HG02870 (cell line): ENCODE results near the gene ZSCAN2.
A peak's percentile ranks its signal among the peaks of the same experiment; 100 is the strongest.
"Not testable (repeated sequence)": the region's sequence is repeated elsewhere in the genome, so short reads cannot be mapped to it uniquely, and the experiment has no call there.

Experiments
- ATAC-seq: cut with Tn5 transposase; IDR thresholded peaks from one replicate; pipeline ENCODE4 v1.9.1; 2021; ENCODE audit warnings: mild to moderate bottlenecking, moderate library complexity; ENCODE audit not compliant: unreplicated experiment

ZSCAN2 gene

DNA sequence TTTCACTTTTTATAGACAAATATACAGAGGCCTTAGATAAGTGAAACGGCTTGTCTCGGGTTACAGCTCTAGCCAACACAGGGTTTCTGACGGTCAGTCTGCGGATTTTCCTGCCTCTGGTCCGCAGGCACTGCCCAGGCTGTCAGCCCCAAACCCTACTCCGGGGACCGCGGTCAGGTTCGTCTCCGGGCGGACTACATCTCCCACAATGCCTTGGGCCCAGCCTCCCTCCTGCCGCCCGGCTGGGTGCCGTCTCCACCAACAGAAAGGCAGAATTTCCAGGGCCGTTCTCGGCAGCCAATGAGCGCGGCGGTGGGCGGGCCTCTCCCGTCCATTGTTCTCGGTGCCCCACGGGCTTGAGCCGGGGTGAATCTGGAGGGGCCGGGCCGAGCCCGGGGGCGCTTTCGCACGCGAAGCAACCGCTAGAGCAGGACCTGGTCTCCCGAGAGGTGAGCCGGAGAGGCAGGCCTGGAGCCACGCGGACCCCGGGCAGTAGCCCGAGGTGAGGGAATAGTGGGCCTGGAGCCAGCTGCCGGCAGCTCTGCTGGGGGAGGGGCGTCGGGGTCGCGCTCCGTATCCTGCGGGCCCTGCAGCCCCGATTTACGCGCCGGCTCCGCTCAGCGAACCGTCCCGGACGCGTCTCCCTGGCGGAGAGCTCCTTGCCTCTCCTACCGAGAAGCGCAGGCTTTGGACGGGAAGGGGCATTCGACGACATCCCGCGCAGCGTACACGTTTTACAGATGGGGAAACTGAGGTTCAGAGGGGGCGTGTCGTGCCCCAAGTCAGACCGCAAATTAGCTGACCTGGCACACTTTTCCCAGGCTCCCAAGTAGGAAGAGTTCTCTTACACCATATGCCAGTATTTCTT, at the start of gene ZSCAN2:
Gene ZSCAN2 (plus strand): TSS at position 323 of the 868 bp plus-strand sequence. CDS start 2,919 bp downstream, outside the sequence.
- ATAC-seq = peak; percentile 86

DNA sequence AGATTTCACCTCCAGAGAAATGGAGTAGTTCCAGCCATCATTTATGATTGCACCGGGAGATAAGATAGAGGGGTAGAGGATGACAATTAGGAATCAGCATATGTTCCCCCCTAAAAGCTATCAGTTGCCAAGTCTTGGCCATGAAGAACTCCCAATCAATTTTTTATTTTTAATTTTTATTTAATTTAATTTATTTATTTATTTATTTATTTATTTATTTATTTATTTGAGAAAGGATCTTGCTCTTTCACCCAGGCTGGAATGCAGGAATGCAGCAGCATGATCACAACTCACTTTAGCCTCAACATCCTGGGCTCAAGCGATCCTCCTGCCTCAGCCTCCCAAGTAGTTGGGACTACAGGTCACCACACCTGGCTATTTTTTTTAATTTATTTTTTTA, 49.2 kb upstream of the ZSCAN2 start:
- ATAC-seq = not testable (repeated sequence)

DNA sequence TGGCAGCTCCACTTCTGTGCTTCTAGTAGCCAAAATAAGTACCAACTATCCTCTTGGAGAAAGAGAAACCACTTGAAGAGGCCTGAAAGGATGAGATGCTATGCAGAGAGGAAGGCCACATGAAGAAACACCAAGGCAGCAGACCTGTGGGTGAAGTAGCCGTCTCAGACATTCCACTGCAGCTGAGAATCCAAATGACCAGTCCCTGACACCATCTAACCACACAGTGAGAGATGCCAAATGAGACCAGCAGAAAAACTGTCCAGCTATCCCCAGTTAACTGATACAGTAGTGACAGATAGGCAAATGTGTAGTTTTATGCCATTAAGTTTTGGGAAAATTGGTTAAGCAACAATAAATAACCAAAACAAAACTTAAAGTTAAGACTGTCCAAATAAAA, 47.9 kb upstream of the ZSCAN2 start:
- ATAC-seq = no peak

DNA sequence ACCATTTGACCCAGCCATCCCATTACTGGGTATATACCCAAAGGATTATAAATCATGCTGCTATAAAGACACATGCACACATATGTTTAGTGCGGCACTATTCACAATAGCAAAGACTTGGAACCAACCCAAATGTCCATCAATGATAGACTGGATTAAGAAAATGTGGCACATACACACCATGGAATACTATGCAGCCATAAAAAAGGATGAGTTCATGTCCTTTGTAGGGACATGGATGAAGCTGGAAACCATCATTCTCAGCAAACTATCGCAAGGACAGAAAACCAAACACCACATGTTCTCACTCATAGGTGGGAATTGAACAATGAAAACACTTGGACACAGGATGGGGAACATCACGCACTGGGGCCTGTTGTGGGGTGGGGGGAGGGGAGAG, 44.1 kb upstream of the ZSCAN2 start:
- not testable (repeated sequence) for ATAC-seq

DNA sequence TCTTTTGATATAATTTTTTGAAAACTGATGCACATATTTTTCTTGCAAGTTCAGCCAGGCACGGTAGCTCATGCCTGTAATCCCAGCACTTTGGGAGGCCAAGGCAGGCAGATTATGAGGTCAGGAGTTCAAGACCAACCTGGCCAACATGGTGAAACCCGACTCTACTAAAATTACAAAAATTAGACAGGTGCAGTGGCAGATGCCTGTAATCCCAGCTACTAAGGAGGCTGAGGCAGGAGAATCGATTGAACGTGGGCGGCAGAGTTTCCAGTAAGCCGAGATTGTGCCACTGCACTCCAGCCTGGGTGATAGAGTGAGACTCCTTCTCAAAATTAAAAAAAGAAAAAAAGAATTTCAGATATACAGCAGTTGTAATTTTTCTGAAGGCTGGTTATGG, 32.8 kb upstream of the ZSCAN2 start:
- not testable (repeated sequence) for ATAC-seq

DNA sequence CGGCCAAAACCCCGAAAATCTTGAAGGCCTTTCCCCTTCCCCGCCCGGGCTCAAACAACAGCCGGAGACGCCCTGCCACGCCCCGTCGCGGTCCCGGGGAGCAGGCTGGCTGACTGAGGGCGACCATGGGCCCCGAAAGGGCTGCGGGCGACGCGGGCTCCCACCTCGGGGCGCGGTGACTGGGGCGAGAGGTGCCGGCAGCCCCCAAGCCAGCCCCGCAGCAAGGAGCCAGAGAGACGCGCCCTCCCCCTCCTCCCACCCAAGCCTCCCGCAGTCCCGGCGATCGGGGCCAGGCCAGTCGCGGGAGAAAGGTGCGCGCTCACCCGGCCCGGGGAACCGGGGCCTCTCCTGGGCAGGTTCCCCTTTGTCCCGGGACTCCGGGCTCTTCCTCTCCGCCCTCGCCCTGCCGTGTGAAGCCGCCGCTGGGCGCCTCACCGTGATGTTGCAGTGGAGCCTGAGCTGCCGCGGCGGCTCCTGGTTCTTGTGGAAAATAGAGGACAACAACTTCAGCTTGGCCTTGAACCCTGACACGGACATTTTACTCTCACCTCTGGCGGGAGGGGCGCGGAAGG, 30.6 kb upstream of the ZSCAN2 start:
- ATAC-seq = no peak

DNA sequence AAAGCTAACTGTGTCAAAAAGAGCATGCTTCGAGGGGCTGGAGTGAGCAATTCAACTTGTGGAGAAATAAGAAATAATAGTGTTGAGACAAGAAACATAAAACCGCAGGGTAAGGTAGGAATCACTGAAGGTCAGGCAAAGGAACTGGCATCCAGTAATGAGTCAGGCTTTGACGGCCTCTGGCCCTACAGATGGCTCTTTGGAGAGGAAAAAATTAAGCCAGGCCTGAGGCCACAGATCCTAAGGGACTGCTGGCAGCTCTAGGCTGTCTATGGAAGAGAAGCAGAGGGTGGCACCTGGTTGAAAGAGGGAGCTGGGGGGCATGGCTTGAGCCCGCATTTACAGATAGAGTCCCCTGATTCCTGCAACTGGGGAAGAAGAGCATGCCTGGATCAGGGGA, 28.6 kb upstream of the ZSCAN2 start:
- ATAC-seq = no peak

DNA sequence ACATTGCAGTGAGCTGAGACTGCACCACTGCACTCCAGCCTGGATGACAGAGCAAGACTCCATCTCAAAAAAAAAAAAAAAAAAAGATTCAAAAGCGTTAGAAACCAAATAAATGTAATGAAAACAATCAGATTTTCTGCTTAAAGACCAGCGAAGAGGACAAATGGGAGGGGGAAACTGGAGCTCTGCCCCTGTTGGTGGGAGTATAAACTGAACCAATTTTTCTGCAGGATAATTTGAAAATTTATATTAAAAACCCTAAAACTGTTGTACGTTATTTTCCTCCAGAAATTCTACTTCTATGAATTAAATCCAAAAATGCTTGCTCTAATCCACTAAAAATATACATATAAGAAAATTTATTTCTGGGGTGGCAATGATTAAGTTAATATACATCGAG, 25.3 kb upstream of the ZSCAN2 start:
- no peak for ATAC-seq

DNA sequence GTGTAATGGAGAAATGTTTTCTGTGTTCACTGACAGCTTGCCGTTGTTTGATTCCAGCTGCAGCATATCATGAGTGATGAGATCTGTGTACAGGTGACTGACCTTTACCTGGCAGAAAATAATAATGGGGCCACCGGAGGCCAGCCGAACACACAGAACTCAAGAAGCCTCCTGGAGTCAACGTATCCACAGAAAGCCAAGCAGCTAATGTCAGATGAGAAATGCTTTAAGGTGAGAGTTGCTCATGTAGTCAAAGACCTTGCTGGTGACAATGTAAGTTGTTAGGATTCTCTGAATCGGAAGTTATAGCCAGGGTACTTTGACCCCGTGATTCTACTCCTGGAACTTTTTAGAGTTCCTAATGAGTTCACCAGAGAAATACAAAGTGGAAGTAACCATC, 22.9 kb upstream of the ZSCAN2 start:
- not testable (repeated sequence) for ATAC-seq

DNA sequence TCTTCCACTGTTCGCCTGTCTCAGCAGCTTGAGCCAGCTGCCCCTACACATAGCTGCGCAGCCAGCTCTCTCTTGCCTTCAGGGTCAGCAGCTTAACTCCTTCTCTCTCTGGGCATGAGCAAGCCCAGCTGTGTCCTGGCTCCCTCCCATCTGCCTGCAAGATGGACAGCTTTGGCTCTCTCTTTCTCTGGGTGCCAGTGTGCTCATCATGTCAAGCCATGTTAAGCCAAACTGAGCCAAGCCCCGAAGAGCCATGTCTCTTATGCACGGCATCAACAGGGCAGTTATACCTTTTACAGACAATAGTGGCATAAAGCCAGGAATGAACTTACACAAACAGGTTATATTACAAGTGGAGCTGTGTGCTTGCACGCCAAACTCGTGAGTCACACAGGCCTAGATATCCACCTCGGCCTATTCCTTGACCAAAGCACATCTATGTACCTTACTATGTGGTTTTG, 21.5 kb upstream of the ZSCAN2 start:
- ATAC-seq = not testable (repeated sequence)

DNA sequence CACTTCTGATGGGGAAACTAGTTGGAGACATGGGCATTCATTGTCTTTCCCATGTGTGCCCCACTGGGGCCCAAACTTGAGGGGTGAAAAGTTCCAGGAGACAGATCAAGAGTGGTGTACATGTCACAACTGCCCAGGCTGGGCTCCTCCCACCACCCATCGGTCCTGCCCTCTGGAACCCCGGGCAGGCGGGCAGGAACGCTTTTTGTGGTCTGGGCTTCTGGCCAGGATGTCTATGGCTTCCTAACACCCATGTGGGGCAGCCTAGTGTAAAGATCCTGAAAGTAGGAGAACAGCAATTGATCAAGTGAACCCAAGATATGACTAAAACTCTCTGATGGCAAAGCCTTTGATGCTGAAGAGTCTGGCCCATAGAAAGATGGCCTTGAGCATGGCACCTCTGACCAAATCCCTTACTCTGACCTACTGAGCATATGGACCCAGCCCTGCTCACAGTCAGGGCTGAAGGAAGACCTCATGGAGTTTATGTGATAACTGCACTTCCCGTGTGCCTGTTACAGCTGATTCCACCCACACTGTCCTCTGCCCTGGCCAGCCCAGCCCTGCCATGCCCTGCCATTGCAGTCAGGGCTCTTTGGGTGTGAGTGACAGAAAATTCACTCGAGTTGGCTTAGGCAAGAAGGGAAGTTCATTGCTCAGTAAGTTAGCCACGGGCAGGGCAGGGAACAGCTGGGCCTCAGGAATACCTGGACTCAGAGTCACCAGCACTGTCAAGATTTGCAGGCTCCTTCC, 19.0 kb upstream of the ZSCAN2 start:
- not testable (repeated sequence) for ATAC-seq

DNA sequence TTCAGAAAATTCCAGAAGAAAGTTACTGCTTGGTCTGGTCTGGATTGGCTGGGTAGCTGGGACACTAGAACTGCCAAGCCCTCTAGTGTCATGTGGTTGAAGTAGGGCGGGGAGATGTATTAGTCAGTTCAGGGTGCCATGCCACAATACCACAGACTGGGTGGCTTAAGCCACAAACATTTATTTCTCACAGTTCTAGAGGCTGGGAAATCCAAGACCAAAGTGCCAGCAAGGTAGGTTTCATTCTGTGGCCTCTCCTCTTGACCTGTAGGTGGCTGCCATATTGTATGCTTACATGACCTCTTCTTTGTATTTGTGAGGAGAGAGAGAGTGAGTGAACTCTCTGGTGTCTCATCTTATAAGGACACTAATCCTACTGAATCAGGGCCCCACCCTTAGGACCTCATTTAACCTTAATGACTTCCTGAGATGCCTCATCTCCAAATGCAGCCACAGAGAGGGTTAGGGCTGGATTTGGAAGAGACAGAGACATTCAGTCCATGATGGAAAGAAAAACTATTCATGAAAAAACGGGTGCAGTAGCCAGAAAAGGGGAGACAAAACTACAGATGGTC, 18.1 kb upstream of the ZSCAN2 start:
- ATAC-seq = no peak

DNA sequence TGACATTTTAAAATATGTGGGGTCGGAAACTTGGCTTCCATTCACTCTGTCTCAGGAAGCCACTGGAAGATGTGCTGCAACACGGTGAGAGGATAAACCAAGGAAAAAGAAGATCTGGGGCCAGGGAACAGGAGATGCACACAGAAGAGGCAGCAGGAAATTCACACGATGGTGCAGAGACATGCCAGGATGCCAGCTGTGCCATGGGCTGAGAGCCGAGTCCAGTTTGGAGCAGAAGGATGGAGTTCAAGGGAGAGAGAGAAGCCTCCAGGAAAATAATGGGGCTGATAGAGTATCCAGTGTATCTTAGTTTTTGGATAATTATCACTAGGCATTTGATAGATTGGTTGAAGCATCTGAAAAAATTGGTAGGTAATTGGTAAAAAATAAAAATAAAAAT, 16.9 kb upstream of the ZSCAN2 start:
- not testable (repeated sequence) for ATAC-seq

DNA sequence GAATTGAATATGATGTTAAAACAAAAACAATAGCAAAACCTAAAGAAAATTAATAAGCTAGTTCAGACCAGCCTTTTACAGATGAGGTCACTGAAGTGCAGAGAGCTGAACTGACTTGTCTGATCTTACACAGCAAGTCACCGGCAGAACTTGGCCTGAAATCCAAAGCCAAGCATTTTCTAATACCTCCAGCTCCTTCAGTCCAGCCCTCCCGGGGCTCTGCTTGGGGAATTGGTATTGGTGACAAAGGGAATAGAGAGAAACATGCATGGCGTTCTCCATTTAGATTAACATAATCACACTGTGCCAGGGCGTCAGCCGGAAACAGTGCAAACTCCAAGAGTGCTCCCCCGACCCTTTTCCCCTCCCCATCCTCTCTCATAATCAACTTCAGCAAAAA, 14.1 kb upstream of the ZSCAN2 start:
- no peak for ATAC-seq

DNA sequence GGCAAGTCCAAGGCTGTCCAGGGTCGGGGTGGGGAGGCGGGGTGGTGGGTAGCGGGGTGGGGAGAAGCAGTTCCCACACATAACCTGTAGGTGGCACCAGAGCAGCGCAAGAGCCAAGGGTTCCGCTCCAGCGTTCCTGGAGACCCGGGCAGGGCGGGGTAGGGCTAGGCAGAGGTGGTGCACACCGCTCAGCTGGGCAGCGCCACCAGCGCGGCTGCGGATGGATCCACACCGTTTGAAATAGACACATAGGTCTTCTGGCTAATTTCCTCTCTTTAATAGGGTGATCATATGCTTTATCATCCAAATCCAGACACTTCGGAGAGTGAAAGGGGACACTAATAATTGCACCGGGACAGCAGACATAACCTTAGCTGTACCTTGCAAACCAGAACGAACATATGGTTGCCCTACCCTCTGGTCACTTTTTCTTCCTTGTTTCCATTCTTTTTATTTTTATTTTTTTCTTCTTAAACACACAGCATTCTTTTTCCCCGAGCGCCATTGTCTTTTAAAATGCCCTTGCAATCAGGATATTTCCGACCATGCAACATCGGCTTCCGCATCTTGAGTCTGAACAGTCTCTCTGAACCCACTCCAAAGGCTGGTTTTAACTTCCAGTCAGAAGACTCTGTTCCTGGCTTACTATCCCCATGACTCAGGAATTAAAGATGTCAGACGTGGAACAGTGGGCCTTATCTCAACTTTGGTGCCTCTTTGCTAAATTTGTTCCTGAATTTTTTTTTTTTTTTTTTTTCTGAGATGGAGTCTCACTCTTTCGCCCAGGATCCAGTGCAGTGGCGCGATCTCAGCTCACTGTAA, 12.5 kb upstream of the ZSCAN2 start:
- ATAC-seq = peak; percentile 93

DNA sequence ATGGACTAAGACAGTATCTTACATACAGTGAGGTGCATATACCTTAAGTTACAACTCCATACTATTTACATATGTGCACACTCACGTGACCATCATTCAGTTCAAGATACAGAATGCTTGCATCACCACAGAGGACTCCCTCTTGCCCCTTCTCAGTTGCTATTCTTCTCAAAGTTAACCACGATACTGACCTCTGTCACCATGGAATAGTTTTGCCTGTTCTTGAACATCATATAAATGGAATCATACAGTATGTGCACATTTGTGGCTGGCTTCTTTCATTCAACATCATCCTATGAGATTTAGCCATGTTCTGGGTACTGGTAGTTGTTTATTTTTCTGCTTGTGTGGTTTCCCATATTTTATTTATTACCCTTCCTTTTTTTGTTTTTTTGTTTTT, 10.4 kb upstream of the ZSCAN2 start:
- ATAC-seq = no peak

DNA sequence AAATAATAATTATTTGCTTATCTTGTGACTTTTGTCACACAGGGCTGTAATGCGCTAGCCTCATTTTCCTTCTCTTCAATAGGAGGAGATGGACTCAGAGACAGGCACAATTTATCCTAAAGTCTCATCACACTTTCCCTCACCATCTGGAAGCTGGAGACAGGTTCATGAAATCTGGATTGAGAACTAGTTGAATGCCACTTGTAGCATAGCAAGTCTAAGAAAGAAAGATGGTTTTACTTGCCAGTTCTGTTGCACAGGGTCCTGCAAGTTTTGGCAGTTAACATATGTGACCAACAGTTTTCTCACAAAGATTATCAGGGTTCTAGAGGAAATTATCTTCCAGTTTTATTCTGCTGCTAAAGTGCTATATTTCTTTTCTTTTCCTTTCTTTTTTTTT, 9.0 kb upstream of the ZSCAN2 start:
- ATAC-seq = no peak

DNA sequence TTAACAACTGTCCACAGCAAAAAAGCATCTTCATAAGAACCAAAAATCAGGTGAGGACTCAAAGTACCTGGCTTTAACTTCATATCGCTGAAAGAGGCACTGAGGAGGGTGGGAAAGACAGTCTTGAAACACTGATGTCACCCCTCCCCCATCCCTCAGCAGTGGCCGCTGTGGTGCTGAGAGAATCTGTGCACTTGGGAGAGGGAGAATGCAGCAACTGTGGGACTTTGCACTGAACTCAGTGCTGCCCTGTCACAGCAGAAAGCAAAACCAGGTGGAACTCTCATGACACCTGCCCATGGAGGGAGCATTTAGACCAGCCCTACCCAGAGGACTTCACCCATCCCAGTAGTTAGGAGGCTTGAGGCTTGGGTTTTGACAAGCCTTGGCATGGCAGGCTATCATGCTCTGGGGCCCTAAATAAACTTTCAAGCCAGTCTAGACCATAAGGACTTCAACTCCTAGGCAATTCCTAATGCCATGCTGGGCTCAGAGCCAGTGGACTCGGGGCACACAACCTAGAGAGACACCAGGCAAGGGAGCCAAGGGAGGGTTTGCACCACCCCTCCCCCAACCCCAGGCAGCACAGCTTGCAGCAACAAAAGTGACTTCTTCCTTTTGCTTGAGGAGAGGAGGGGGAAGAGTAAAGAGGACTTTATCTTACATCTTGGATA, 6.1 kb upstream of the ZSCAN2 start:
- ATAC-seq = no peak

DNA sequence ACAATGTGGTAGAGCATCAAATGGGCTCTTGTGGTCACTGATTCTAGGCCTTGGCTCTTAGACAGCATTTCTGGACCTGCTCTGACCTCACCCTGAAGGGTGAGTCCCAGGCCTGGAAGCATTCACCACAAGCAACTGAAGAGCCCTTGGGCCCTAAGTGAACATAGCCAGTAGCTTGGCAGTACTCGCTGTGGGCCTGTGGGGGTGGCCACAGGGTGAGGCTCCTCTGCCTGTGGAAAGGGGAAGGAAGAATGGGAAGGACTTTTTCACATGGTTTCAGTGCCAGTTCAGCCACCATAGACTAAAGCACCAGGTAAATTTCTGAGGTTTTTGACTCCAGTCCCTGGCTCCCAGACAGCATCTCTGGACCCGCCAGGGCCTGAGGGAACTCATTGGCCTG, 5.1 kb upstream of the ZSCAN2 start:
- ATAC-seq = no peak

DNA sequence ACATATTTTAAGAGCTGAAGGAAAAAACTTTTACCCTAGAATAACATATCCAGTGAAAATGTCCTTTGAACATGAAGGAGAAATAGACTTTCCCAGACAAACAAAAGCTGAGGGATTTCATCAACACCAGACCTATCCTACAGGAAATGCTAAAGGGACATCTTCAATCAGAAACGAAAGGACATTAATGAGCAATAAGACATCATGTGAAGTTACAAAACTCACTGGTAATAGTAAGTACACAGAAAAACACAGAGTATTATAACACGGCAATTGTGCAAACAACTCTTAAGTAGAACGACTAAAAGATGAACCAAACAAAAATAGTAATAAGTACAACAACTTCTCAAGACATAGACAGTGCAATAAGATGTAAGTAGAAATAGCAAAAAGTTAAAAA, 3.5 kb upstream of the ZSCAN2 start:
- ATAC-seq = no peak
